Activated T-cell treated with anti-CD3 and anti-CD28 coated beads, Interleukin-2, amount 50 U/mL, for 4 hours (primary cell): ENCODE measurements around the gene NRSN2. TPM values are rescaled to one million over a fixed set of nuclear protein-coding genes. Genes with fewer than 3 reads are reported as not detected.
"Not testable (repeated sequence)": the region's sequence is repeated elsewhere in the genome, so short reads cannot be mapped to it uniquely, and the experiment has no call there.

Experiments
- ATAC-seq, 2 donors: fragments of 200-7000 bp; cut with Tn5 transposase; one replicate each; pipeline ENCODE4 v1.10.0; 2021
- DNase-seq: peaks from one replicate; pipeline ENCODE4 v3.0.0-alpha.2; 2020
- H3K27me3 Mint-ChIP-seq: one replicate; pipeline ENCODE4 v1.8.0; 2021; ENCODE audit warnings: low read depth, mixed read lengths
- H3K36me3 Mint-ChIP-seq: one replicate; pipeline ENCODE4 v1.8.0; 2022; ENCODE audit warnings: mixed read lengths; ENCODE audit not compliant: insufficient read depth
- H3K4me1 Mint-ChIP-seq: one replicate; pipeline ENCODE4 v1.8.0; 2021; ENCODE audit warnings: low read depth, mixed read lengths
- H3K4me3 Mint-ChIP-seq: one replicate; pipeline ENCODE4 v1.8.0; 2021; ENCODE audit warnings: mild to moderate bottlenecking, moderate library complexity, mixed read lengths
- H3K9me3 Mint-ChIP-seq: one replicate; pipeline ENCODE4 v1.8.0; 2021; ENCODE audit warnings: mixed read lengths
- total RNA-seq, 3 donors: library from RNA; stranded (reverse); gene quantifications; one replicate each; pipeline ENCODE4 v1.2.1, GENCODE V29; 2021

Gene NRSN2
- total RNA-seq, 3 donors from 2014 or later, result 2.7 to 3.2 (median 2.8) TPM

DNA sequence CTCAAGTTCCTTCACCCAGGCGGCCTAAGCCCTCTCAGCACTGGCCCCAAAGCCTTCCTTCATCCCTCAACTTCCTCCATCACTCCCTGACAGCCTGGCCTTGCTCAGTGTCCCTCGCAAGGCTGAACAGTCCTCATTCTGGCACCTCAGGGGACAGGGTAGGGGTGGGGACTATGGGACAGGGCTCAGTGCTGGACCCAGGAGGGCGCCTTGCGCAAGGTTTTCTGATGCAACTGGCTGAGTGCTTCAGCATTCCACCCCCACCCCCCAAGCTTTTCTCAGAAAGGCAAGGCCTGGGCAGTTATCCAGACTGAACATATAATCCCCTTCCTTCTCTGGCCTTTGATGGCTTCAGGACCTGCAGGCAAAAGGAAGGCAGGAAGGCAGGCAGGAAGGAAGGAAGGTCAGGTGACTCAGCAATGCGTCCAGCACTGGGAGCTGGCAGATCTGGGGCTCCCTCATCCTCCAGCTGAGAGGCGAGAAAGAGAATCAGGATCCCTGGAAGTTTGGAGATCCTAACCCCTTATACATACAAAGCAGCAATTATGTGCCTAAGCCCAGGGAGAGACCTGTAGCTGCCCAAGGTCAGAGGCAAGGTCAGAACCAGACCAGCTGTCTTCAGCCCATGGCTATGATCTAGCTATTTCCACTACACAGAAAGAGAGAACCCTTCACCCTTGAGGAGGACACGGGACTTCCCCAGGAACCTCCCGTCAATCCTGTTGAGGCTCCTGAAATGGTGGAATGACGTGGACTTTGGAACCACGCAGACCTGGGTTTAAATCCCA, 25.0 kb downstream of the NRSN2 start:
- Mint-ChIP-seq H3K9me3 (no peaks in the 10 kb centered on the region), H3K4me1 (peaks cover 15% of the 10 kb centered on the region), H3K4me3 (no peak overlapping the region), H3K36me3 (no peaks in the 10 kb centered on the region), H3K27me3 (peaks cover 2% of the 10 kb centered on the region)
- no peak for ATAC-seq
- DNase-seq, result no peak

GRCh38 chr20:372543-373082, 25.7 kb downstream of the NRSN2 start:
- H3K27me3 Mint-ChIP-seq, H3K36me3 Mint-ChIP-seq, H3K4me3 Mint-ChIP-seq, DNase-seq, H3K9me3 Mint-ChIP-seq: not testable (repeated sequence)
- ATAC-seq, result peak in 1 of 2 donors; percentile 50
- H3K4me1 Mint-ChIP-seq, result peaks cover 11% of the 10 kb centered on the region

- H3K4me3 Mint-ChIP-seq, result no peak overlapping the region
- no peaks in the 10 kb centered on the region for H3K9me3 Mint-ChIP-seq
- H3K36me3 Mint-ChIP-seq, result no peaks in the 10 kb centered on the region
- H3K27me3 Mint-ChIP-seq, result peaks cover 2% of the 10 kb centered on the region
- ATAC-seq (no peak), DNase-seq (no peak)
- H3K4me1 Mint-ChIP-seq, result peaks cover 11% of the 10 kb centered on the region
These were observed 26.4 kb downstream of the NRSN2 start for GRCh38 chr20:373171-373890.

GRCh38 chr20:375265-375889, 28.5 kb downstream of the NRSN2 start:
- no peak for DNase-seq
- ATAC-seq, result no peak
- no peaks in the 10 kb centered on the region for H3K36me3 Mint-ChIP-seq
- H3K4me3 Mint-ChIP-seq, result no peak overlapping the region
- no peaks in the 10 kb centered on the region for H3K9me3 Mint-ChIP-seq
- H3K27me3 Mint-ChIP-seq, result no peaks in the 10 kb centered on the region
- peaks cover 11% of the 10 kb centered on the region for H3K4me1 Mint-ChIP-seq

DNA sequence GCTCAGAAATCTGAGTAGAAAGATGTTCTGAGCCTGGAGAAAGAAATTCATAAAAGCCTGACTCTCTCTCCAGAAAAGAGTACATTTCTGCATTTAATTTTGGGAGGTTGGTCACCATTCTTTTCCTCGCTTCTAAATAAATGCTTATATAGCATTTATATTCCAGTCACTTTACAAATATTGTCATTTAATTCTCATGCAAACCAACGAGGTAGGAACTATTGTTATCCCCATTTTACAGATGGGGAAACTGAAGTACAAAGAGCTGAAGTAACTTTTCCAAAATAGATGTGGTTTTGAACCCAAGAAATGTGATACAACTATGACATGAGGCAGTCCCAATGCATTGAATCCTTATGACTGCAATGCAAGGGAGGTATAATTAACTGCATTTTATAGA, 29.2 kb downstream of the NRSN2 start:
- Mint-ChIP-seq H3K9me3 (no peaks in the 10 kb centered on the region), H3K4me1 (peaks cover 11% of the 10 kb centered on the region), H3K27me3 (no peaks in the 10 kb centered on the region), H3K36me3 (no peaks in the 10 kb centered on the region), H3K4me3 (no peak overlapping the region)
- ATAC-seq (no peak), DNase-seq (no peak)

DNA sequence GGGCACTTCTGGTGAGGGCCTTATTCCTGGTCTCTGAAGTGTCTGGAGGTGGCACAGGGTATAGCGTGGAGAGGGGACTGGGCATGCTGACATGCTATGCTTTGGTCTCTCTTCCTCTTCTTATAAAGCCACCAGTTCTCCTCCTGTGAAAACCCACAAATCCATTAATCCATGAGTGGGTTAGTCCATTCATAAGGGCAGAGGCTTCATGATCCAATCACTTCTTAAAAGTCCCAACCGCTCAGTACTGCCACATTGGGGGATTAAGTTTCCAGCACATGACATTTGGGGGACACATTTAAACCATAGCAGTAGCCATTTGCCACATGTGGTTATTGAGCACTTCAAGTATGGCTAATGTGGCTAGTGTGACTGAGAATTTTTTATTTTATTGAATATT, 29.8 kb downstream of the NRSN2 start:
- Mint-ChIP-seq H3K36me3 (no peaks in the 10 kb centered on the region), H3K27me3 (no peaks in the 10 kb centered on the region), H3K4me3 (no peak overlapping the region), H3K9me3 (no peaks in the 10 kb centered on the region), H3K4me1 (peaks cover 8% of the 10 kb centered on the region)
- ATAC-seq (no peak), DNase-seq (no peak)

GRCh38 chr20:377578-377977, 30.7 kb downstream of the NRSN2 start:
- not testable (repeated sequence) for DNase-seq, ATAC-seq, H3K4me3 Mint-ChIP-seq

GRCh38 chr20:378961-379336, 32.0 kb downstream of the NRSN2 start:
- Mint-ChIP-seq H3K36me3 (peaks cover 5% of the 10 kb centered on the region), H3K4me1 (peaks cover 10% of the 10 kb centered on the region), H3K4me3 (no peak overlapping the region), H3K27me3 (no peaks in the 10 kb centered on the region), H3K9me3 (no peaks in the 10 kb centered on the region)
- ATAC-seq, result no peak
- no peak for DNase-seq

More at GRCh38 chr20:377578-377977, 30.7 kb downstream of the NRSN2 start:
- not testable (repeated sequence) for H3K36me3 Mint-ChIP-seq, H3K4me1 Mint-ChIP-seq, H3K9me3 Mint-ChIP-seq, H3K27me3 Mint-ChIP-seq

DNA sequence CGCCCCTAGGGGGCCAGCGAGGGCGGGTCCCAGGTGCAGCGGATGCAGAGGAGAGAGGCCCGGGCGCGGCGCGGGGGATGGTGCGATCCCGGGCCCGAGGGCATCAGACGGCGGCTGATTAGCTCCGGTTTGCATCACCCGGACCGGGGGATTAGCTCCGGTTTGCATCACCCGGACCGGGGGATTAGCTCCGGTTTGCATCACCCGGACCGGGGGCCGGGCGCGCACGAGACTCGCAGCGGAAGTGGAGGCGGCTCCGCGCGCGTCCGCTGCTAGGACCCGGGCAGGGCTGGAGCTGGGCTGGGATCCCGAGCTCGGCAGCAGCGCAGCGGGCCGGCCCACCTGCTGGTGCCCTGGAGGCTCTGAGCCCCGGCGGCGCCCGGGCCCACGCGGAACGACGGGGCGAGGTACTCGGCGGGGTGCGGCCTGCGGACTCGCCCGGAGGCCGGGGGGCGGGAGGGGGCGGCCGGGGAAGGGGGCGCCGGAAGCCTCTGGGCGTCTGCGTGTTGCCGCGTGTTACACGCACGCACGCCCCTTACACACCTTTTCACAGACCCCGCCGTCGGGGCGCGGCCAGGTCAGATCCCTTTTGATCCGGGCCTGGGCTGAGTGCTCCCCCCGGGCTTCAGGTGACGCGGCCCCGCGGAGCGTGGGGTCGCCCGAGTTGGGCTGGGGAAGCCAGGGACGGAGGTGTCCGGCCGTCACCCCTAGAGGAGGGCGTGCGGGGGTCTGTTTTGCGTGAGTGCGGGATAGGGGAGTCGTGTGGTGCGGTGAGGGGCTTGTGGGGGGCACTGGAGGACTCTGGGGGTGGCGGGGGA, 34.1 kb downstream of the NRSN2 start:
- H3K4me3 Mint-ChIP-seq, result peak overlapping the region; percentile 87
- ATAC-seq (peak; percentile 71 to 72), DNase-seq (peak; percentile 49)
- no peaks in the 10 kb centered on the region for H3K27me3 Mint-ChIP-seq
- H3K36me3 Mint-ChIP-seq, result peaks cover 9% of the 10 kb centered on the region
- H3K9me3 Mint-ChIP-seq, result no peaks in the 10 kb centered on the region
- H3K4me1 Mint-ChIP-seq, result peaks cover 13% of the 10 kb centered on the region

- DNase-seq (peak; percentile 68), ATAC-seq (peak; percentile 58 to 63)
- H3K4me3 Mint-ChIP-seq, result peak overlapping the region; percentile 83
- peaks cover 11% of the 10 kb centered on the region for H3K36me3 Mint-ChIP-seq
- H3K4me1 Mint-ChIP-seq, result peaks cover 13% of the 10 kb centered on the region
- no peaks in the 10 kb centered on the region for H3K27me3 Mint-ChIP-seq
- no peaks in the 10 kb centered on the region for H3K9me3 Mint-ChIP-seq
These were observed 34.8 kb downstream of the NRSN2 start for GRCh38 chr20:381581-382290.

GRCh38 chr20:382291-383115, 35.6 kb downstream of the NRSN2 start:
- Mint-ChIP-seq H3K27me3 (no peaks in the 10 kb centered on the region), H3K9me3 (no peaks in the 10 kb centered on the region), H3K36me3 (peaks cover 15% of the 10 kb centered on the region), H3K4me3 (peak overlapping the region; percentile 83), H3K4me1 (peaks cover 13% of the 10 kb centered on the region)
- ATAC-seq (peak; percentile 1), DNase-seq (no peak)

GRCh38 chr20:383889-384288, 37.0 kb downstream of the NRSN2 start:
- H3K36me3 Mint-ChIP-seq, result peaks cover 26% of the 10 kb centered on the region
- DNase-seq, result no peak
- no peaks in the 10 kb centered on the region for H3K27me3 Mint-ChIP-seq
- peaks cover 13% of the 10 kb centered on the region for H3K4me1 Mint-ChIP-seq
- no peak for ATAC-seq
- no peaks in the 10 kb centered on the region for H3K9me3 Mint-ChIP-seq
- H3K4me3 Mint-ChIP-seq, result peak overlapping the region; percentile 31

- DNase-seq (no peak), ATAC-seq (no peak)
- no peak overlapping the region for H3K4me3 Mint-ChIP-seq
- peaks cover 13% of the 10 kb centered on the region for H3K4me1 Mint-ChIP-seq
- H3K36me3 Mint-ChIP-seq, result peaks cover 29% of the 10 kb centered on the region
- H3K27me3 Mint-ChIP-seq, result no peaks in the 10 kb centered on the region
- no peaks in the 10 kb centered on the region for H3K9me3 Mint-ChIP-seq
These were observed 37.8 kb downstream of the NRSN2 start for GRCh38 chr20:384723-385122.
